GOT3 (cell line): ENCODE data around the gene URB2.
"Not testable (repeated sequence)": the region's sequence is repeated elsewhere in the genome, so short reads cannot be mapped to it uniquely, and the experiment has no call there.

Experiments
- DNase-seq: peaks from one replicate; lab custom pipeline; 2025; ENCODE audit warnings: mixed read lengths; lab: John Stamatoyannopoulos, UW

Gene URB2

GRCh38 chr1:229693129-229693900, 67.3 kb downstream of the URB2 start:
- DNase-seq, result no peak

- DNase-seq, result peak; percentile 90
Measured at GRCh38 chr1:229694053-229694693, 68.1 kb downstream of the URB2 start.

- no peak for DNase-seq
Measured at GRCh38 chr1:229696385-229696784, 70.3 kb downstream of the URB2 start.

- DNase-seq, result no peak
Measured at GRCh38 chr1:229699613-229700267, 73.7 kb downstream of the URB2 start.

GRCh38 chr1:229704157-229704556, 78.1 kb downstream of the URB2 start:
- no peak for DNase-seq

GRCh38 chr1:229705152-229705551, 79.1 kb downstream of the URB2 start:
- DNase-seq, result not testable (repeated sequence)

- not testable (repeated sequence) for DNase-seq
Measured at GRCh38 chr1:229707127-229707526, 81.1 kb downstream of the URB2 start.

- DNase-seq, result no peak
Measured at GRCh38 chr1:229709500-229710013, 83.5 kb downstream of the URB2 start.
